ENCODE data around the gene KLF17.

- TF ChIP-seq EZH2phosphoT487 (IDR thresholded peaks at IDR 0.05; ENCODE audit: insufficient read depth, low read depth) (no peak), EZH2 (IDR thresholded peaks at IDR 0.05; ENCODE audit: insufficient read depth, poor library complexity, severe bottlenecking) (no peak)
These were observed 17.3 kb upstream of the KLF17 start for GRCh38 chr1:44101328-44101727.
